ENCODE data around the gene KRT73. TPM values are rescaled to one million over a fixed set of nuclear protein-coding genes. Genes with fewer than 3 reads are reported as not detected.

KRT73 gene
- polyA plus RNA-seq, 3 donors, result not detected

DNA sequence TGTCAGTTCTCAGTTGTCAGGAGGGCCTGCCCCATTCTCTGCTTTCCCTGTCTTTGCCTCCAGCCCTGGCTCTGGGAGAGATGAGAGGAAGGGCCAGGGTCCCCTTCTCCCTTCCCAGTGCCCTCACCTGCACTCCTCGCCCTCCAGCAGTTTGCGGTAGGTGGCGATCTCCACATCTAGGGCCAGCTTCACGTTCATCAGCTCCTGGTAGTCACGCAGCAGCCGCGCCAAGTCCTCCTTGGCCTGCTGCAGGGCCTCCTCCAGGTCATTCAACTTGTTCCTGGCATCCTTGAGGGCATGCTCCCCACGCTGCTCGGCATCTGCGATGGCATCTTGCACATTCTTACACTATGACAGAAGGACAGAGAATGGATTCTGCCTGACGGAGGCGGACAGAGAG is 28.3 kb upstream of the KRT73 start:
- no peak for DNase-seq (ENCODE audit: low read depth in 3 of 3, low spot score in 2 of 3)

DNA sequence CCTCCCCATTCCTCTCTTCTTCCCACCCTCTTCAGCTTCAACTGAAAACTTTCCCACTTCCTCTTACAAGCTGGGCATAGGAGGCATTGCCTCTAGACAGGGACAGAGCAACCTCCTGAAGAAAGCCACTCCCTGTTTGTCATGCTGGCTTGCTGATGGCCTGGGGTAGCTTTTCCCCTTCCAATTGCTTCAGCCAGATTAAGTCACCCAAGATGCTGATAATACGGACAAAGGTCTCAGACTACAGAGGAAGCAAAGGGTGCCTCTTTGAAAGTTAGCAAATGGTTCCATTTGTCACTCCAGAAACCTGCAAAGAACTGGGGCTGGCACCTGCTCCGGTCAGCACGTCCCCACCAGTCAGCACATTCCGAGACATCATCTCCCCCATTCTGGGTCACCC is 27.6 kb upstream of the KRT73 start:
- no peak for DNase-seq (ENCODE audit: low read depth in 3 of 3, low spot score in 2 of 3)

- DNase-seq (ENCODE audit: low read depth in 3 of 3, low spot score in 2 of 3), result no peak
Measured at GRCh38 chr12:52645120-52645761, 26.9 kb upstream of the KRT73 start.

- no peak for DNase-seq (ENCODE audit: low read depth in 3 of 3, low spot score in 2 of 3)
Measured at GRCh38 chr12:52644078-52644415, 25.7 kb upstream of the KRT73 start.

DNA sequence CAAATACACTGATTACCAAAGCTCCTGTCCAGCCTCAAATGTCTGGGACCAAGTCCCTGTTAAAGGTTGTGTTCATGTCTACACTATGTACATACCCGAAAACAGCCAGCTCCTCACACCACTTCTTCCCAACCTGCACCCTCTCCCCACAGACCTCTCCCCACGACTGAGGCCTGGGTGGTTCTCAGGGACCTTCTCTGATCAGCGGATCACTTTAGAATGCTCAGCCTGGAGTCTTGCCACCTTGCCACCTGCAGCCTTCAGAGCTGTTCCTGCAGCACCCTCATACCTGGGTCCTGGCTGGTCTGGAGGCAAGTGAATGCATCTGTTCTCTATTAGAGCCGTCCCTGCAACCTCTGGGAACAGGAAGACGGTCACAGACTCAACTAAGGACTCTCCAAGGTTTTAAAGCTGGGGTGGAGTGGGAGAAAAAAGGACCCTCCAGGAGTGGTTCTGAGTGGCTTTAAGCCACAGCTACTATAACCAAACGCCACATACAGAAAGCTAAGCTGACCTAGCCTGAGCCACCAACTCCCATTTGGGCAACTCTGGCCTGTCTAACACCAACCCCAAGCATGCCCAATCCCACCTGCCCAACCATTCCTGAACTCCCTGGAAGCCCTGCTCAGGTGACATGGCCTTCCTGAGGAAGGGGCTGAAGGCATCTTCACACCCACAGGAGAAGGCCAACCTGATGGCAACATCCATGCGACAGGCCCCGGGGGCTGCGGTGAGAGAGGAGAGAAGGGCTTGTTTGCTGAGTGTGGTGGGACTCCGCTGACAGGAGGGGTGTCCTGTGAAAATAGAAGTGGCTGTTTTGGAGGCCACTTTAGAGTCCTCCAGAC is 25.1 kb upstream of the KRT73 start:
- no peak for DNase-seq (ENCODE audit: low read depth in 3 of 3, low spot score in 2 of 3)

DNA sequence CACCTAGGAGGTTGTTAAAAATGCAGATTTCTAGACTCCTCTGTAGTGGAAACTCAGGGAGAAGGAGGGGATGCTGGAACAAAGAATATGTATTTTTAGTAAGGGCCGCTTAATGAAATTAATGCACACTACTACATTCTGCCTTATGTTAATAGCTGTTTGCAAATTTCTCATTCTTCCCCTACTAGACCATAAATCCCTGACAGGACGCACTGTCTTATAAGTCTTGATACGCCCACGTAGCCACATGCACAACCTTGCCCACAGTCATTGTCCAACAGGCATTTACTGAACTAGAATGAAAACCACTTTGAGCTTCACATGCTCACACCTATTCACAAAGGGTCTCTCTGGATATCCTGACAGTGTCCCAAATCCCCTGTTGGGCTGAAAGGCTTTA is 23.1 kb upstream of the KRT73 start:
- no peak for DNase-seq (ENCODE audit: low read depth in 3 of 3, low spot score in 2 of 3)

DNA sequence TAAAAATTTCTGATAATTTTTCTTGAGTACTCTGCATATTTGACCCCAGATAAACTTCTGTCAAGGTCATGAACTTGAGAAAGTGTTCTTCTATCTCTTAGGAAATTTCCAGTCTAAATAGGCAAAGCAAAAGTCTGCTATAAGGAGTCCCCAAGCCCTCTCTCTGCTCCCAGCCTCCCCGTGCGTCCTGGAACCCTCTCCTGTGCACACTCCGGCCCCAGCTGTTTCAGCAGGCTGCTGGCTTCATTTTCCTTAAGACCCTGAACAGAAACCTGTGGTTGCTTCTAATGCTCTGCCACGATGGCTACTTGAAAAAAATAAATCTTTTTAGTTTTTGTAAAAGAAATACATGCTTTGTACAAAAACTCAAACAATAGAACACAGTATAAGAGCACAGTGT is 18.9 kb upstream of the KRT73 start:
- DNase-seq (ENCODE audit: low read depth in 3 of 3, low spot score in 2 of 3), result no peak

GRCh38 chr12:52636592-52637258 is 18.4 kb upstream of the KRT73 start:
- no peak for DNase-seq (ENCODE audit: low read depth in 3 of 3, low spot score in 2 of 3)

DNA sequence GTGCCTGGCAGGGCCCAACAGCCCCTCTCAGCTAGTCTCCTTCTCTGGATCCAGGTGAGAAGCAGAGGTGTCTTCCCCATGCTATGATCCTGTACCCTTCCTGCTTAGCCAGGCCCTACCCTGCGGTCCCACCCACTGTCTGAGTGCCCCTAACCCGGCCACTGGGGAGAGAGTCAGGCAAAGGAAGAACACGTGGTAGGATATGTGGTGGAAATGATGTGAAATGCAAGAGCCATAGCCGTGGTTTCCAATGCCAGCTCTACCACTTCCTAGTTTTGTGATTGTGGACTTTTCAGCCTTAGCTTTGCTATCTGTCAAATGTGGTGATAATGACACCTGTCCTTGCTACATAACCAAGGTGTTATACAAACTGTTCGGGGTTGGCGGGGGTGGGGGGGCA is 17.8 kb upstream of the KRT73 start:
- DNase-seq (ENCODE audit: low read depth in 3 of 3, low spot score in 2 of 3), result no peak

- DNase-seq (ENCODE audit: low read depth in 3 of 3, low spot score in 2 of 3), result no peak
Measured at GRCh38 chr12:52634266-52635056, 16.1 kb upstream of the KRT73 start.

- DNase-seq (ENCODE audit: low read depth in 3 of 3, low spot score in 2 of 3), result no peak
Measured at GRCh38 chr12:52633383-52633782, 15.0 kb upstream of the KRT73 start.

- DNase-seq (ENCODE audit: low read depth in 3 of 3, low spot score in 2 of 3), result no peak
Measured at GRCh38 chr12:52632656-52633055, 14.3 kb upstream of the KRT73 start.

- no peak for DNase-seq (ENCODE audit: low read depth in 3 of 3, low spot score in 2 of 3)
Measured at GRCh38 chr12:52631676-52632459, 13.5 kb upstream of the KRT73 start.

GRCh38 chr12:52631264-52631663 is 12.9 kb upstream of the KRT73 start:
- DNase-seq (ENCODE audit: low read depth in 3 of 3, low spot score in 2 of 3), result no peak

DNA sequence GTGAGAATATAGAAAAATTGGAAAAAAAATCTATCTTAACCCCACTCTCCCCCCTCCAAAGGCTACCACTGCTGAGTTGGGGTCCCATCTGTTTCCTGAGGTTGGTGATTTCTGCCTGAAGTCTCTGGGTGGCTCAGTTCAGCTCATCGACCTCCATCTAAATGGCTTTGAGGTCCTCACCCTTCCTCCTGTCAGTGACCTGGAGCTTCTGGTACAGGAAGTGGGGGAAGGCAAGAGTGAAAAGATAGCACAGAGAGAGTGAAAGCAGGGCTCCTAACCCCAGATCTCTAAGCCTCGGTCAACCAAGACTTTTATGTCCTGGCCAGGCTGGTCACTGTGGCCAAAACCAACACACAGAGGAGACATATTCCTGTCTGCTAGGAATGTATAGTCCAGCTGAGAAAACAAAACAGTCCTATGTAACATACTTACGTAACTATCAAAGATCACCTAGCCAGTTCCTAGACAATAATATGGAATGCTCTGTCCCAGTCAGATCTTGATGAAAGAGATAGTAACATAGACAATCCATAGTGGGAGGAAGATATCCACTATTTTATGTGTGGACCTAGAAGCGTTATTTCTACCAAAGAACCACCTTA is 12.3 kb upstream of the KRT73 start:
- no peak for DNase-seq (ENCODE audit: low read depth in 3 of 3, low spot score in 2 of 3)

- DNase-seq (ENCODE audit: low read depth in 3 of 3, low spot score in 2 of 3), result no peak
Measured at GRCh38 chr12:52630008-52630500, 11.7 kb upstream of the KRT73 start.

- DNase-seq (ENCODE audit: low read depth in 3 of 3, low spot score in 2 of 3), result no peak
Measured at GRCh38 chr12:52629281-52630007, 11.1 kb upstream of the KRT73 start.

- DNase-seq (ENCODE audit: low read depth in 3 of 3, low spot score in 2 of 3), result no peak
Measured at GRCh38 chr12:52628841-52629240, 10.5 kb upstream of the KRT73 start.

GRCh38 chr12:52628111-52628507 is 9.8 kb upstream of the KRT73 start:
- no peak for DNase-seq (ENCODE audit: low read depth in 3 of 3, low spot score in 2 of 3)

Data from right renal cortex interstitium (tissue), 3 donors.